HG03521 (cell line): ENCODE results near the gene ST8SIA5.

ENCODE experiments used
- ATAC-seq: cut with Tn5 transposase; IDR thresholded peaks from one replicate; pipeline ENCODE4 v1.9.1; 2021; ENCODE audit warnings: mild to moderate bottlenecking, moderate library complexity; ENCODE audit not compliant: unreplicated experiment

ST8SIA5 gene

GRCh38 chr18:46740046-46740445, 16.8 kb downstream of the ST8SIA5 start:
- no peak for ATAC-seq

DNA sequence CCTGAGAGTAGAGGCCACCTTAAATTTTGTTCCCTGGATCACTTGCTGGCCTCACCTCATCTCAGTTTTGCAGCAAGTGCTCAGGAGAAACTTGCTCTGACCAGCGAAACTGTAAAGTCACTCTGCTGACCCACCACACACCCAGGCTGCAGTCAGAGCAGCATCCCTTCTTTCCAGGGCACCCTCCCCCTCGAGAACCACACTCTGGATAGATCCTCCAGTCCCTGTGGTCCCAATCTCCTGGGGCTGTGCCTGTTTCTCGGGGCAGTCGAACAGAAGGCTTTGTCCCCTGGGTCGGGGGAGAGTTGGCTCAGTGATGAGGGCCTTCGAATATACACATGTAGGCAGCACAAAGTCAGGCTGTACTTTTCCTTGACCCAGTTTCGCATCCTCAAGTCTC, 18.4 kb downstream of the ST8SIA5 start:
- ATAC-seq, result no peak

DNA sequence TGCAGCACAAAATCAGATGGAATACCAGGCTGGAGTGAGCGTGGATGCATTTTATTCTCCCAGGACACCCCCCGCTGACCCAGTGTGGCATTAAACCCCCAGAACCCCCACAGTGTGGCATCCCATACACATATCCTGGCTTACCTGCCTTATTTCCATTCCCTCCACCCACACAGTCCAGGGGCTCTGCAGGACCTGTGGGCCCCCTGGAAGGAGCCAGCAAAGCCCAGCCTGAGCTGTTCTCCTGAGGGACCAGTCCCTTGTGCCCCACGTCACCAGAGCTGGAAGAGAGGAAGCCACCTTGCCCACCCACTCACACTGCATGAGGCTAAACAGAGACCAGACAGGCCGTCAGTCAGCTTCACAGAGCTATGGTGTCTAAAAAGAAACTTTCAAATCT, 20.1 kb downstream of the ST8SIA5 start:
- no peak for ATAC-seq

- no peak for ATAC-seq
These were observed 20.7 kb downstream of the ST8SIA5 start for GRCh38 chr18:46736135-46736534.

GRCh38 chr18:46734981-46735380, 21.9 kb downstream of the ST8SIA5 start:
- no peak for ATAC-seq

DNA sequence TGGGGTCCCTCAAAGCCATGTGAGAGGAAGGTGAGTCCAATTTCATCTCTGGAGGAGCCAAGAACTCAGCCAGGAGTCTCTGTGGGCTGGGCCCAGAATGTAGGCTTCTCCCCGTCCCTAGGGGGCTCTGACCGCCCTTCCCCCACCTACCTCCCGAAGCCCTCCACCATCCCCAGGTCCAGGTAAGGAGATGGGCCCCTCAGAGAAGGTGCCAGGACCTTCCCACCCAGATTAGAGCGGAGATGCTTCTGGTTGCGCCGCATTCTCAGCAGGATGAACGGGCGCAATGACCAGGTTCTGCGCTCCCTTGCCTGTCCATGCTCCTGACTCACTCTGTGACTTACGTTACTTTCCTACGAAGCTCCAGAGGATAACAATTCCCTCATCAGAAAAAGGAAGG, 23.0 kb downstream of the ST8SIA5 start:
- ATAC-seq, result no peak

GRCh38 chr18:46732801-46733200, 24.1 kb downstream of the ST8SIA5 start:
- ATAC-seq, result no peak

GRCh38 chr18:46732201-46732600, 24.7 kb downstream of the ST8SIA5 start:
- no peak for ATAC-seq

GRCh38 chr18:46731316-46731715, 25.5 kb downstream of the ST8SIA5 start:
- ATAC-seq, result no peak

DNA sequence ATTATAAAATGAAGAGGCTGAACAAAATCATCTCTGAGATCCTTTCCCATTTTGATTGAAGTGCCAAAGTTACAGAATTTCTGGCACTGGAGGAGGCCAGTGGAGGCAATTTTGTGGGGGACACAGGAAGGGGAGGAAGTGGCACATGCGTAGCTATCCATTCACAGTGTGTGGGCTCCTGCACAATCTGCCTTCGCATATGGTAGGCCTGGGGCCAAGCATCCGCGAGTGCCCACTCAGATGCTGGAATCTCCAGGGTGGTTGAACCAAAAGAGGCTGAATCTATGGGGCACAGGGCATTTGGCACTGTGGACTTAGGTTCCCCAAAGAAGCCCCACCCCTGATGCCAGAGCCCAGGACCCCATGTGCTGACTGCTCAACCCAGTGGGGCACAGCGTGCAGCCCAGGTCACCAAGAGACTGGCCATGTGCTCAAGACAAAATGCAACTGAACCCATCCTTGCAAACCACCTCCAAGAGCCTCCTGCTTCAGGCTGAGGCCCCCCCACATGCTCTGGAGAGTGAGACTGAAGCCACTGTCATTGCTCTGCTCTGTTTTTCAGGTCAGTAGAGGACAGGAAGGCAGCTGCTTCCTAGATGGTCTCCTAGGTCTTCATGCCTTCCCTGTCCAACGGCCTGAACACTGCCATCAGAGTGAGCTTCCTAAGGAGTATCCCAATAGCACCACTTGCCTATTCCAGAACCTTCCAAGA, 28.5 kb downstream of the ST8SIA5 start:
- ATAC-seq, result no peak

GRCh38 chr18:46727177-46727576, 29.7 kb downstream of the ST8SIA5 start:
- no peak for ATAC-seq

- no peak for ATAC-seq
These were observed 31.5 kb downstream of the ST8SIA5 start for GRCh38 chr18:46725310-46725709.

DNA sequence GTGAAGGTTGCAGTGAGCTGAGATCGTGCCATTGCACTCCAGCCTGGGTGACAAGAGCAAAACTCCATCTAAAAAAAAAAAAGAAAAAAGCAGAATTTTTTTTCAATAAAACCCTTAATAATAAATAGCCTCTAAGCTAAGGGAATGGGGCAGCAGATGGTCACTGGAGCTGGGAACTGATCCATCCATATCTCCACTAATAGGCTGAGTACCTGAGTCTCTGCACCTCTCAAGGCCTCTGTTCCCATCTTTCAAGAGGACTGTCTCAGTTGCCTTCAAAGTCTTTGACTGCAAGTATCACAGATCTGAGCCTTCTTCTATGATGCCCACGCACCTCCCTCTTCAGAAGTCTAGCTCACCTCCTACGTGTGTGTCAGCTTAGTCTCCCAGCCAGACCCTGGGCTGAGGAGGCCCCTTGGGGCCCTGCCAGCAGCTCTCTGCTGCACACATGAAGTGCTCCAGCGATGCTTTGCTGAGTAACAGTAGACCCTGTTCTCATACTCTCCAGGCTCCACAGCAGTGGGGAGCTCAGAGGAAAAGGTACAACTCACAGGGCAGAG, 32.9 kb downstream of the ST8SIA5 start:
- no peak for ATAC-seq

GRCh38 chr18:46722051-46722450, 34.8 kb downstream of the ST8SIA5 start:
- no peak for ATAC-seq

- ATAC-seq, result no peak
These were observed 35.5 kb downstream of the ST8SIA5 start for GRCh38 chr18:46721331-46721730.

DNA sequence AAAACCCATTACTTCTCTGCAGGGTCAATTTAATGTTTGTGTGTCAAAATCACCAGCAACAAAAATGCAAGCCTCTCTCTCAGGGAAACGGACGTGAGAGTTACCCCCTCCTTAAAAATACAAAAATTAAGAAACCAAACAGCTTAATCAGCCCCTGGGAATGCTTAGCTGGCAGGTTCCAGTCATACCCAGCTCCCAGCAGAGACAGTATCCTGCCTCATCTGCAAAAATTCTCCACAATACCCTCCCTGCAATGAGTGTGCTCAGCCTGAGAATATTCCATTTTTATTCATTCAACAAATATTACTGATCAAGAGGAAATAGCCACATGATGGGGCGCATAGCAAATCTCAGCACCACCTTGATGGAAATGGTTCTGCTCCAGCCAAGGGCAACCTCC, 36.3 kb downstream of the ST8SIA5 start:
- no peak for ATAC-seq

- no peak for ATAC-seq
These were observed 36.8 kb downstream of the ST8SIA5 start for GRCh38 chr18:46720092-46720491.

GRCh38 chr18:46719388-46719787, 37.5 kb downstream of the ST8SIA5 start:
- ATAC-seq, result no peak

- ATAC-seq, result no peak
These were observed 38.1 kb downstream of the ST8SIA5 start for GRCh38 chr18:46718501-46719341.

DNA sequence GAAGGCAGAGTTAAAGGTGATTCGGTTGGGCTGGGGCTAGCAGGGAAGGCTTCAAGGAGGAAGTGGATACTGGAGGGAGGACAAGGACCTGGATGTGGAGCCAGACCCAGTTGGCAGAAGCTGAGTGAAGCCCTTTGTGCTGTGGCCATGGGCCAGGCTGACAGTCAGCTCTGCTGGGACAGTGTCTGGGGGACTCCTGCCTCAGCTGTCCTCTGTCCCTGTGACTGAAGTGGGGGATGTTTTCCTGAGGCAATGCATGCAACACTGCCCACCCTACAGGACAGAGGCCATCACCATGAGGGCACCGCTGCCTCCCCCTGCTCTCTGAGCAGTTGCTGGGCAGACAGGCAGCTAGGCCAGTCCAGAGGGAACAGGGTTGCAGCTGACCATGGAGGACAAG, 40.0 kb downstream of the ST8SIA5 start:
- no peak for ATAC-seq

DNA sequence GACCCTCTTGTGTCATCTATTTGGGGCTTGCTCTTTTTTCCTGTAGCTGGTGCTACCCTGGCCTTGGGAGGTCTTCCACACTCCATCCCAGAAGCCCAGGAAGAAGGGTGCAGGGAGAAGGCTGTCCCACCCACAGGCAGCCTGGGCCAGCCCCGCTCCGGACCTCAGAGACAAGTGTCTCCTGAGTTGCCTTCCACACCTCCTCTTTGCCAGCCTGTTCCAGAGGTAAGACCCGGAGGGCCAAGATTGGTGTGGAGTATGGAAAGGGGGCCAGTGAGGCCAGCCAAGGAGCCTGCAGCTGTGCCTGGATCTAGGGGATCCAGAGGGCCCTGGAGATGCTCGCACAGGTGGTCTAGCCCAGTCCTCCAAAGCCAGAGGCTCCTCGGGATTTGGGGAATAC, 40.5 kb downstream of the ST8SIA5 start:
- no peak for ATAC-seq

DNA sequence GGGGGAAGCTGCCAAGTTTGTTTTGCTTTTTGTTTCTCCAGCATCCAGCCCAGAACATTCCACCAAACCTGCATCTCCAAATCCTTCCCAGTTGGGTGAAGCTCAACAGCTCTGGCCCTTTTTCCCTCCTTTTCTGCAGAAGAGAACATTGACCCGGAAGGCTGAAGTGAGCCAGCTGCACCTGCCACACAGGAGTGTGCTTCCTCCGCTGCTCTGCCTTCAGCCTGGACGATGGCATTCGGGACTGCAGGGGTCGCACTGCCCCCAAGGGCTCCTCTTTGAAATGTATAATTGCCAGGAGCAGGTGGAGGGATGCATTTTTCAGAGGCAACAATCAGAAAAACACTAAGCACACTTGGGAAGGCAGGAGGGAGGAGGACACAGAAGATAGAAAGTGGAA, 41.8 kb downstream of the ST8SIA5 start:
- ATAC-seq, result no peak
